Stimulated activated CD8-positive, alpha-beta memory T cell treated with anti-CD3 and anti-CD28 coated beads, Interleukin-2, amount 100 ng/mL, for 48 hours (primary cell): ENCODE data around the gene KLF7.

Source experiments
- DNase-seq, 2 donors: peaks; one replicate each; pipeline ENCODE4 v3.0.0-alpha.2; 2020; ENCODE audit warnings: low read depth in 2 of 2

Gene KLF7

DNA sequence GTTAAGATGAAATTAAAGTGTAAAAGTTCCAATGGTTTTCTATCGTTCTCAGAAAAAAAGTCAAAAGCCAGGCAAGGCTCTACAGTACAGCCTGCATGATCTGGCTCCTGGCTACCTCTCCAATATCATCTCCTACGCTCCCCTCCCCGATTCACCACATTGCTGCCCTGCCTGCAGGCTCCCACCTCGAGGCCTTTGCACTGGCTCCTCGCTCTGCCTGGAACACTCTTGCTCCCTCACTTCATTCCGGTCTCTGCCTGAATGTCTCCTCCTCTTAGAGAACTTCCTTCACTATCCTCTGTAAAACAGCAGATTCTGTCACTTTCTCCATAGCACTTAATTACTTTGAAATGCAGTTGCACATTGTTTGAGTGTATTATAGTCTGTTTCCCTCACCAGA, 72.5 kb downstream of the KLF7 start:
- DNase-seq: no peak

GRCh38 chr2:207092818-207093217, 72.9 kb downstream of the KLF7 start:
- DNase-seq: no peak

- DNase-seq: no peak
Measured at GRCh38 chr2:207091928-207092327, 73.8 kb downstream of the KLF7 start.

DNA sequence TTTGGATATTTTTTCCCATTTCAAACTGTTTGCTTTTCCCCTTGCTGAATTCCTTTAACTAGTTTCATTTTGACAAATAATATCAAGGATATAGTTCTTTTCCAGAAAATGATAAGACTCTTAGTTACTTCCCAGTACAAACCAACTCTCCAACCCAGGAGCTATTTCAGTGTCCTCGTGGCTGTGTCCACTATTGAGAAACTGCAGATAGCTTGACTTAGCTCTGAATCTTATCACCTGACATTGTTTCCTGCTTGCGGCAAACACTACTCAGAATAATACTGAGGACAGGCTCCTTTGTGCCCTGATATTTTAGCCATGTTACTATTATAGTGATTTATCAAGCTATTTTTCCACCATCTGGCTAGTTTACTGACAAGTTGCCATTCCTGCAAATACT, 74.6 kb downstream of the KLF7 start:
- DNase-seq: no peak

DNA sequence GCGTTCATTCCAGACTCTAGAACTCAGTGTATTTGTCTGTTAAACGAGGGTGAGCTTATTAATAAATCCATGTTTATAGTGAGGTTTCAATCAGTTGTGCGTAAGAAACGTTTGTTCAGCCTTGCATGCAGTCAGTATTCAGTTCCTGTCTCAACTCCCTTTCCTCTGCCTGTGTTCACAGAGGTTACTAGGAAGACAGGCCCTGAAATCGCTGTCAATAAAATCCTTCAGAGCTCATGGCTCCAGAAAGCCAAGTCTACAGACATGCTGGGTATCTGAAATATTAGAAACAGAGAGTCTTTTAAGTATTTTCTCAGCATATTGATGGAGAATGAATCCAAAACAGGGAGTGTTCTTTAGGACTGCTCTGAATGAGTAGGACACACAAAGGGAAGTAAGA, 75.4 kb downstream of the KLF7 start:
- no peak for DNase-seq

DNA sequence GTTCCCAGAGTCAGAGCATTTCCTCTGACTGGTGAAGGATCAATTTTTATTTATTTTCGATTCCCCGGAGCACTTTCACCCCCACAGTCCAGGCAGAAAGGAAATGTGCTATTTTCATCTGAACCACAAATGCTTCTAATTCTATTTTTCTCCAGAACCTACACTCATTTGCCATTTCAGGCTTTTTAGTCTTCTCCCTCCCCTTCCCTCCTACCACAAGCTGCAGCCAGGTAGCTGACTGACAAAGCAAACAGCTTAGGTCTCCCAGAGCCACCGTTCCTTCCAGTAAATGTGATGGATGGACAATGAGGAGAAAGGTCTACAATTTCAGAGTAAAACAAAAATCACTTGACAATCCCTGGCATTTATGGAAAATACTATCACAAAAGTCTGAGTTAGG, 76.9 kb downstream of the KLF7 start:
- DNase-seq: no peak

DNA sequence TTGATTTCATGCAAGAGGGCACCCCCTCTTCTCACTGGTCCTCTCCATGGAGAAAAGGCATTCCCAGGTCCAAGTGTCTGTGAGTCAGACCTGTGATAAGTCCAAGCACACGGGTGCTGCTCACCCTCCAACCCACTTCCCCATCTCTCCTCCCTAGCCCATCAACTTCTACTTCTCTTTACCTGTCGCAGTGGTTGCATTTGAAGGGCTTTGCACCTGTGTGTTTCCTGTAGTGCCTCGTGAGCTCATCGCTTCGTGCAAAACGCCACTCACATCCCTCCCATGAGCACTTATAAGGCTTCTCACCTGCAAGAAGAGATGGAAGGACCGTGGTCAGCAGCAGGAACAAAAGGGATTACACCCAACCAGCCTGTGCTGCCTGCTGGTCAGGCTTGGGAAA, 77.5 kb downstream of the KLF7 start:
- no peak for DNase-seq

- no peak for DNase-seq
Measured at GRCh38 chr2:207087046-207087902, 78.5 kb downstream of the KLF7 start.

GRCh38 chr2:207086136-207086535, 79.6 kb downstream of the KLF7 start:
- DNase-seq: no peak

DNA sequence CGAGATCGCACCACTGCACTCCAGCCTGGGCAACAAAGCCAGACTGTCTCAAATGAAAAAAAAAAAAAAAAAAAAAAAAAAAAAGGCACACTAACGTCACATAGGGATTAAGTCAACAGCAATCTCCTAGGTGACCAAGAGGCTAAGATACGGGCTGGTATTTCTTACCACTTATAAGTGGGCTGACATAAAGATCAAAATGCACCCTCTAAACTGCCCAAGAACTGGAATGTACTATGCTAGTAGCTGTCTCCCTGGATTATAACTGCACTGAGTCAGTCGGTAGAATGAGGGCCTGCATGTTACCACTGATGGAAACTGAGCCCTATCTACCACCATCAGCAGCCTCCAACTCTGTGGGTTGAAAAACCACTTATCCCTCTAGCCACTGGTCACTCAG, 80.6 kb downstream of the KLF7 start:
- no peak for DNase-seq

- no peak for DNase-seq
Measured at GRCh38 chr2:207083361-207084110, 82.2 kb downstream of the KLF7 start.

GRCh38 chr2:207082619-207083018, 83.1 kb downstream of the KLF7 start:
- no peak for DNase-seq

DNA sequence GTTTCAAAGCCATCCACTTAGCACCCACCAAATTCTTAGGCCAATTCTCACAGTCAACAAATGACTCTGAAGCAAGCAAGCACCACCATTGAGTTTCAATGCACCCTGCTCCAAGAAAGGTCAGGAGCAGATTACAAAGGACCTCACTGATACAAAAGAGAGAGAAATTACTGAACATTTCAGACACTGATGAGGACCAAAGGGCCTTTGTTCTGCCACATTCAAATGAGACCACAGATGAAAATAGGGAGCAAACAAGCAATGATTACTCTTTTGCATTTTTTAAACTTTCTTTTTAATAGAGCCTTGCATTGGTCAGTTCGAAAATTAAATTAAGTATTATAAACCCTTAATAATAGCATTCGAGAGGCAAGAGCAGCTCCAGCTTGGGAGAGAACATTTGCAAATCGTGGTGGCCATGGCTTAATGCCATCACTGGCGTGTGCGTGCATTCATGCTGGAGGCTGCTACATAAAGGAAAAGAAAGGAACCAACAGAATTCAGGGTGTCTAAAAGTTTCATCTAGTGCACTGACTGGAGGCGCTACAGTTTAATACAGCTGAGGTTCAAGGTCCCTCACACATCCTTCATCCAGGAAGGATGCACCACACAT, 87.5 kb downstream of the KLF7 start:
- no peak for DNase-seq

DNA sequence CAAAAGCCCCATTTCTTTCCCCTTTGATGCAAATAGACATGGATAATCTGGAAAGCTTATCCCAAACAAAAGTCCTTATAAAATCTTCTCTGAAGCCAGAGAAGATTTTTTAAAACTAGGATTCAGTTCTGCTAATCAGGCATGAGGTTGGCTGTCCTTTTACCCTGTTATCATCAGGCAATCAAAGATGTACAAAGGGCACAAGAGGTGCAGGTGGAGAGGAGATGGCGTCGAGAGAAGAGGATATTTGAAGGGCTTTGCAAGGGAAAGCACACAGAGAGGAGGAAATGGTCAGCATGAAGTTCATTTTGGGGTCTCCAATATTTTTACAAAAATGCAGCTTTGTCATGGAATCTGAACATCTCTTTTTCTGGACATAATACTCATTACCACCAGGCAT, 88.5 kb downstream of the KLF7 start:
- DNase-seq: no peak

DNA sequence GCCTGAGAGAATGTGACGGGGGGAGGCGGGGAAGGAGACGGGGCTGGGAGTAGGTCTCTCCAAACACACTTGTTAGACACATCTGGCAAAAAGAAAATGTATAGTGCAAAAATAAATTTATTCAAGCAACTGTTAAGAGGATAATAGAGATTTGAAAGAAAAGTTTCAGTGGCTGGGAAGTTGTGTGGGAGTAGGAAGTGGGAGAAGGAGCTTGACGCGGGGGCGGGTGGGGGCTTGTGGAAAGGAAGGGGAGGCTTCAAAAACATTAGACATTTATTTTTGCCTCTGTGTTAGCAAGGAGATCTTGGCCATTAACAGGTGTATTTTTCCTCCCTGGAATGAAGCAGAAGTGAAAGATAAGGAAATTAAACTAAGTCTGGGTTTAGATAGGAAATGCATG, 90.3 kb downstream of the KLF7 start:
- no peak for DNase-seq

DNA sequence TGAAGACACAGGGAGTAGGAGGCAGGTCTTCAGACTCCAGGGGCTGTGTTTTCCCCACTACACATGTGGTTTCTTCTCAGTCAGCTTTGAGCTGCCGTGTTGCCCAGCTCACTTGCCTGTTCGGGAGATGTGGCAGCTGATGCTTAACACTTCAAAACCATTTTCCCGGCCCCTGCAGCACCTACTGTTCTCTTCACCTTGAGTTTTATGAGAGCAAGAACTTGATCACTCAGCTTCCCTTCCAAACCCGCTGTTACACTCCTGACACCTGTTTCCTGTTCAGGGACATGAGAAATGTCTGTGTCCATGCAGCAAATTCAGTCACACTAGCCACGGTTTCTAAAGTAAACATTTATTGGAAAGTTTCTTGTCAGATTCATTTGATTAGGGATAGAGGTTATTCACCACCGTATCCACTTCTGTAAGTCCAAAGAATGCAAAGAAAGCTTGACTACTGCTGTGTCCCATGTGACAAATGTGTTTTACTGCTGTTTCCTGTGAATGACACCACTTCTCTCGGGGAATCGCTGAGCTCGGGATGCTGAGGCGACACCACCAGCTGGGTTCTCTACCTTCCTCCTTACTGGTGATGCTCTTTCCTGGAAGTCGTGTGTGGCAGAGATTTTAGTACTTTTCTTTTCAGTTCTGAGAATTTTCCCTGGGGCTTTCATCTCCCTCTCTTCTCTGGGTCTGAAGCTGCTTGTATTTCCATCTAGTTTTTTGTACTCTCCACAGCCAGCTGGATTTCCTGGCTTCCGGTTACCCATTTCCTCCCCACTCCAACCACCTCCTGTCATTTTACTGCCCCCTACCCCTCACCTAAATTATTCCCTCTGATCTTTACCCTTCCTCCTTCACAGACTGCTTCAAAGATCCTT, 91.7 kb downstream of the KLF7 start:
- DNase-seq: peak in 1 of 2 donors; percentile 8

DNA sequence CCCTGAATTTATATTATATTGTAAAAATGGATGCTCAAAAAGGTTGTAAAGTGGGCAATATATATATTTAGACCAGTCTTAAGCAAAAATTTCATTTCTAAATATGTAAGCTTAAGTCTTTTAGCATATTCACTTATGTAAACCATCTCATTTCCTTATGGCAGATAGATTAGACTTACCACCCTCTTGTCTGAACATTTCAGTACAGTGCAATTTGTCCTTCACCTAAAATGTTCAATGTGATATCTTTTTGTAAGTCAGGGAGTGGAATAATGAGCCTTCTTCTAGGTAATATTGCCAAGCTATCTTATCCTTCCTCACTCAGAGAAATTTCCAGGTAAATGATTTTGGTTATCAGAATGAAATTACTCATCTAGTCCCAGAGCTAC, 92.3 kb downstream of the KLF7 start:
- DNase-seq: no peak

GRCh38 chr2:207072571-207072970, 93.2 kb downstream of the KLF7 start:
- DNase-seq: no peak

DNA sequence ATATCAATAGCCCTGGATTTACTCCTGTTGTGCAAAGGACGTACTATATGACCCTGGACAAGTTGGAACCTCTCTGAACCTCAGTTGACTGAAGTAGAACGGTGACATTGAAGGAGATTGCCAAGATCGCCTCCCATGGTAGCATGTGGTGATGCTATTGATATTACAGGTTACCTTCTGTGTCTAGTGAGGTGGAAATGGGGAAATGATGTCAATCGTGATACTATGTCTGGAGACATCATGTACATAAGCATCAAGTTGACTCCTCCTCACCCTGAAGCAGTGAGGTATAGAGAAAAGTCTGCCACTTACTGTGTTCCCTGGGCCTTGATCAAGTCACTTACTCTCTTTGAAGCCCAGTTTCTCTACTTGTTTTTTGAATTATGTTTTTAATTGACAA, 93.9 kb downstream of the KLF7 start:
- DNase-seq: no peak

- DNase-seq: no peak
Measured at GRCh38 chr2:207067473-207067872, 98.3 kb downstream of the KLF7 start.

DNA sequence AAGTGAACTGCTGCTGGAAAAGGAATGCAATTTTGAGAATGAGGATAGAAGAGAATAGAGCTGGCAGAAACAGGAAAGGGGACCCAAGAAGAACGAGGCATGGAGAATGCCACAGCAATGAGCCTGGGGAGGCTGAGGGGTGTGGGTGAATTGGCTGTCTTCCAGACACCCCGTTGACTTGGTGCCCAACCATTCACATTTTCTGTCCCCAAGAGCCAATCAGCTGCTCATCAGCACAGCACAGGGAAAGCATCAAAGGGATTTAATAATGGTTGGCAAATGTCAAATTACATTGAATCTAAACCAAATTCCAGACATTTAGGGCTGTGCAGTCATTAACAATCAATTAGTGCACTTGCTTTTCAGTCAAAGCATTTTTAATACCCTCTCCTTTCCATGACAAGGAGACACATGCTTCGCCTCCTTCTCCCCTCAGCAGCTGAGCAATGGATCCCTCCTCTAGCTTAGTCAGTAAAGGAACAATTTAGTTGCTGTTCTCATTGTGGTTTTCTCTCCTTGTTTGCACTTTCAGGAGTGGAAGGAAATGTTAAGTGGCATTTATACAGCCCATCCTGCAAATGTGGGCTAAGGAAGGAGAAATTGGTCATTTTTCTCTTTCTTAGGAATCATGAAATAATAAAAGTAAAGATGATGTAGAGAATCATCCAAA, 98.8 kb downstream of the KLF7 start:
- no peak for DNase-seq
